Testis (tissue), 2 donors: ENCODE measurements around the gene OR6B2.

Experiments
- POLR2A ChIP-seq: fragments of 450-650 bp; IDR thresholded peaks from one replicate; pipeline ENCODE4 v1.6.1; 2017; ENCODE audit warnings: antibody characterized with exemption, mild to moderate bottlenecking, moderate library complexity
- TF ChIP-seq, protein P1 (sequence below), 3 experiments: fragments of 450-650 bp in 2 of 3; fragments of 200-600 bp in 1 of 3; sonication (generic) in 1 of 3; IDR thresholded peaks; one replicate each; pipeline ENCODE4 v1.5.1; 2016 to 2019; ENCODE audit warnings: antibody characterized with exemption in 3 of 3, mild to moderate bottlenecking in 2 of 3, moderate library complexity in 1 of 3

DNA sequence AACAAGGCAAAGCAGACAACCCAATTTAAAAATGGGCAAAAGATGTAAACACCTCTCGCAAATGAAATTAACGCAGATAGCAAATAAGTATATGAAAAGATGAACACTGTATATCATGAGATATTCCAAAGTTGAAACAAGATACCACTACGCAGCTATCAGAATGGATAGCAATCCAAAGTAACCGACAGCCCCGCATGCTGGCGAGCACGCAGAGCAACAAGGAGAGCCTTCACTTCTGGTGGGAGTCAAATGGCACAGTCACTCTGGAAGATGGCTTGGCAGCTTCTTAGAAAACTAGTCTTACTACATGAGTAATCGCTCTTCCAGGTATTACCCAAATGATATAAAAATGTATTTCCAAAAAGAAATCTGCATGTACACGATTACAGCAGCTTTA is 6.4 kb downstream of the OR6B2 start:
- TF ChIP-seq, protein P1, sequence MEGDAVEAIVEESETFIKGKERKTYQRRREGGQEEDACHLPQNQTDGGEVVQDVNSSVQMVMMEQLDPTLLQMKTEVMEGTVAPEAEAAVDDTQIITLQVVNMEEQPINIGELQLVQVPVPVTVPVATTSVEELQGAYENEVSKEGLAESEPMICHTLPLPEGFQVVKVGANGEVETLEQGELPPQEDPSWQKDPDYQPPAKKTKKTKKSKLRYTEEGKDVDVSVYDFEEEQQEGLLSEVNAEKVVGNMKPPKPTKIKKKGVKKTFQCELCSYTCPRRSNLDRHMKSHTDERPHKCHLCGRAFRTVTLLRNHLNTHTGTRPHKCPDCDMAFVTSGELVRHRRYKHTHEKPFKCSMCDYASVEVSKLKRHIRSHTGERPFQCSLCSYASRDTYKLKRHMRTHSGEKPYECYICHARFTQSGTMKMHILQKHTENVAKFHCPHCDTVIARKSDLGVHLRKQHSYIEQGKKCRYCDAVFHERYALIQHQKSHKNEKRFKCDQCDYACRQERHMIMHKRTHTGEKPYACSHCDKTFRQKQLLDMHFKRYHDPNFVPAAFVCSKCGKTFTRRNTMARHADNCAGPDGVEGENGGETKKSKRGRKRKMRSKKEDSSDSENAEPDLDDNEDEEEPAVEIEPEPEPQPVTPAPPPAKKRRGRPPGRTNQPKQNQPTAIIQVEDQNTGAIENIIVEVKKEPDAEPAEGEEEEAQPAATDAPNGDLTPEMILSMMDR (IDR thresholded peaks at IDR 0.05): no peak
- no peak for TF ChIP-seq POLR2A
